NCI-H510A (cell line): Measurements from ENCODE around the gene EHBP1.
"Not testable (repeated sequence)": the region's sequence is repeated elsewhere in the genome, so short reads cannot be mapped to it uniquely, and the experiment has no call there.

Source experiments
- DNase-seq: peaks from one replicate; lab custom pipeline; 2025; lab: John Stamatoyannopoulos, UW

Gene EHBP1

DNA sequence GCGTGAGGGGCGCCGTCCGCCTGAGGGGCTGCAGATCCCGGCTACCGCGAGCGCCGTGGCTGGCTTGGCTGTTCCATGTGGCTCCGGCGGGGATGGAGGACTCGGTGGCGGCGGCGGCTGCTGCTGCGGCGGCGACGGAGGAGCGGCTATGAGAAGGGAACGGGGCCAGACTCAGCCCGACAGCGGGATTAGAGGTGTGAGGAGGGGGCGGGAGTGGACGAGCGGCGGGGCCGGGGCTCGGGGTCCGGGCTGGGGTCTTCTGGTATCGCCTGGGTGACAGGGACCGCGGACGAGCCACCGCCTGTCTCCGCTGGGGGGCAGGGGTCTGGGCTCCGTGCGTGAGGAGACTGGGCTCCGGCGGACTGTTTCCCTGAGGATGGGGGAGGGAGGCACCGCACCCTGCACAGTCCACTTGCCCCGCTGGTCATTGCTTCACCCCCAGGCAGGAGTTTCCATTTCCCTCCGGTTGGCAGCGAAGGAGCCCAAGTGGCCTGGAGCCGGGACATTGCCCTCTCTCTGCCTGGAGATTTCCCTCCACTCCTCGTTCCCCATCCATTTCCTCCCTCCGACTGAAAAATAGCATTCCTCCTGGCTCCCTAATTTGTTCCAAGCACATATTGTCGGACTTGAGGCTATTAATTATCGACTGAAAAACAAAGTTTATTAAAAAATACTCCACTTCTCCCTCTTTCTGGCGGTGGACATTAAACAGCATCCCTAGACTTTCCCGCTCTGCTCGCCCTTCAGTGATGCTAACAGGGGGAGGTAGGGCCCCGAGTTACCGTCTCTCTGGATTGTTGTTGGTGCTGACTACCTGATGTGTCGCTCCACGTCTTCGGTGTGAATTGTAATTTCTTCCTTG is 577 bp downstream of the EHBP1 start:
- no peak for DNase-seq

DNA sequence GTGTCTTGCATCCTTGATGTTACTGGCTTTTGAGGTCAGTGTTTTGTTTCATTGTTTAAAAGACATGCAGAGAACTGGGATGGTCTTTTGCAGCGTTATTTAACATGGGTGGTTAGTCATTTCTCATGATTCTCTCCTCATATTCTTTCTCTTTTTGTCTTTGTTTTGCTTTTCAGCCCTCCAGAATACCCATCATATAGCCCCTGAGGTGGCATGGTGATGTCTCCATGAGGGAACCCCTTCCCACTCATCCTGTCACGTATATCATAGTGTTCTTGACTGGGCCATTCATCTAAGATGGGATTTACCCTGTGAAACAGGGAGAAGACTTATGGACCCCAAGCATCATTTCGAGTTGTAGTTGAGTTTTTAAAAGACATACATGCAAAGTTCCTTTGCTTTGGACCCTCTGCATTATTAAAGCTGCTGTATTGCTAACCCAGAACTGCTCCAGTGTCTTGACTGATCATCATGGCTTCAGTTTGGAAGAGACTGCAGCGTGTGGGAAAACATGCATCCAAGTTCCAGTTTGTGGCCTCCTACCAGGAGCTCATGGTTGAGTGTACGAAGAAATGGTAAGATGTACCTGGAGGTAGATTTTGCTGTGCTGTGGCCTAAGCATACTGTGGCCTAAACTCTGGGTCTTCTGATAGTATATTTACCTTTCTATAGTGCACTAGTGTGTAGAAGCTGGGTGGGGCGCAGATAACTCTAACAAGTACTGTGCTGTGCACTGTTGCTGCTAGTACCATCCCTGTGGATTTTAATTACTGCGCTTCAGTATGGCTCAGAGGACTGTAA is 1.4 kb downstream of the EHBP1 start:
- DNase-seq = no peak

DNA sequence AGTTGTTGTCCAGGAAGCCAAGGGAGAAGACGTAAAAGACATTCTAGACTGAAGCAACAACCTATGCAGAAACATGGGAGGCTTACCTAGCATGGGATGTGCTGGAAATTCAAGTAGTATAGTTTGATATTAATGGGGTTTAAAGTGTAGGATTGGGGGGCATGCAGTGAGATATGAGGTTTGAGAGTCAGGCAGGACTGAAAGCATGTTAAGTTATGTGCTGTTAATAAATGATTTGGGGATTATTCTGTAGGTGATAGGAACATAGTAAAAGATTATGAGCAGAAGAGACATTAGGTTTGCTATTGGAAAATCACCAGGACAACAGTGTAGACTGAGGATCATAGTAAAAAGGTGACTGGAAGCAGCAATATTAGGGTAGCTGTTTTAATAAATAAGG is 3.2 kb downstream of the EHBP1 start:
- DNase-seq = no peak

DNA sequence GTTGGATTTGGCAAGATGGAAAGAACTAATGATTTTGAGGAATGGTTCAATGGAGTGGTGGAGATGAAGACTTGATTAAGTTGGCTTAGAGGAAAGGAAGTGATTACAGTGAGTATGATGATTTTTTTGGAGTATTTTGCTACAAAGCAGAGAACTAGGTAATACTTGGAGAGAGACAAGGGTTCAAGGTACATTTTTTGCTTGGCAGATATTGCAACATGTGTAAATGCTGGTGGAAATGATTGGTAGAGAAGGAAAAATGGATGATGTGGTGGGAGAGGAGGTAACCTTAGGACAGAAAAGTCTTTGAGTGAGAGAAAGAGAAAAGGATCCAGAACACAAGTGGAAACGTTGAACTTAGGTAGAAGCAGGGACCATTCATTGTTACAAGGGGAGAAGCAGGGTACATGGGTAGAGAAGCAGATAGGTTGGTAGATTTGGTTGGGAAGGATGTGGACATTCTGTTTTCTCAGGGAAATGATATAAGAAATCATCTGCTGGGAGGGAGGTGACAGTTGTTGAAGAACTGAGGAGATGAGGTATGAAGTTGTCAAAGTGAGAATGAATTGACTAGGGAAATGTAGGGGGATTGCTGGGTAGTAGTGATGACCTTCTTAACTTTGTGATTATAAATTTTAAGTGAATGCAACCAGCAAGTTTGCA is 6.5 kb downstream of the EHBP1 start:
- DNase-seq = no peak

DNA sequence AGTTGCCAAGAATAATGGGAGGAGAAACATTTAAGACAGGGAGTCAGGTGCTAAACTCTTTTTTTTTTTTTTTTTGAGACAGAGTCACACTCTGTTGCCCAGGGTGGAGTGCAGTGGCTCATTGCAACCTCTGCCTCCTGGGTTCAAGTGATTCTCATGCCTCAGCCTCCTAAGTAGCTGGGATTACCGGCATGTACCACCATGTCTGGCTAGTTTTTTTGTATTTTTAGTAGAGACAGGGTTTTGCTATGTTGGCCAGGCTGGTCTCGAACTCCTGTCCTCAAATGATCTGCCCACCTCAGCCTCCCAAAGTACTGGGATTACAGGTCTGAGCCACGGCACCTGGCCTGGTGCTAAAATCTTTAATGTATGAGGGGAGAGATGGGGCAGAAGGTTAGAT is 7.7 kb downstream of the EHBP1 start:
- DNase-seq = not testable (repeated sequence)

DNA sequence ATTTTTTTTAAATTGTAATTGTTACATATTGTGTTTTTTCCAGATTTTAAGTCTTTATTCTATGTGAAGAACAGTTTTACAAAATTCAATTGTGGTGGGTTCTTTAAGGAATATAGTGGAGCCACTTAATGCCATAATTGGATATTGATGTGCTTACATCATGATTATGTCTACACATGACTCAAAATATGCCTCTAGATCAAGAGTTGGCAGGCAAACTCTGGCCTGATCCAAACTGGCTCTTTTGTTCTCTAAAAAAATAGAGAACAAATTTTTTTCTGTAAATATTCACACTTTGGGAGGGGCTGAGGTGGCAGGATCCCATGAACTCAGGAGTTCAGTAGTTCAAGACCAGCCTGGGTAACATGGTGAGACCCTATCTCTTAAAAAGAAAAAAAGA is 8.3 kb downstream of the EHBP1 start:
- DNase-seq = no peak

DNA sequence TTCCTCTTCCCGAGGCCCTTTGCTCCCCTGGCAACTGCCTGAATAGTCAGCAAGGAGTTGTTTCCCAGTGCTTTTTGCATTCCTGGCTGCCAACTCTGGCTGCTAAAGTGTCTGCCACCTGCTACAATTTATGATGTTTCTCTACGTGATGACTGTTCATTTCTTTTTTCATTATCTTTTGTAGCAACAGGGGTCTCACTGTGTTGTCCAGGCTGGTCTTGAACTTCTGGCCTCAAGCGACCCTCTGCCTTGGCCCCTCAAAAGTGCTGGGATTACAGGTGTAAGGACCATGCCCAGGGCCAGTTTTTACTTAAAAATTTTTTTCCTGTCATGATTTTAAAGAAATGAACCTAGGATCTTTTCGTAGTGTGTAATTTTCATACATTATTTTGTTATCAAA is 11.3 kb downstream of the EHBP1 start:
- no peak for DNase-seq

DNA sequence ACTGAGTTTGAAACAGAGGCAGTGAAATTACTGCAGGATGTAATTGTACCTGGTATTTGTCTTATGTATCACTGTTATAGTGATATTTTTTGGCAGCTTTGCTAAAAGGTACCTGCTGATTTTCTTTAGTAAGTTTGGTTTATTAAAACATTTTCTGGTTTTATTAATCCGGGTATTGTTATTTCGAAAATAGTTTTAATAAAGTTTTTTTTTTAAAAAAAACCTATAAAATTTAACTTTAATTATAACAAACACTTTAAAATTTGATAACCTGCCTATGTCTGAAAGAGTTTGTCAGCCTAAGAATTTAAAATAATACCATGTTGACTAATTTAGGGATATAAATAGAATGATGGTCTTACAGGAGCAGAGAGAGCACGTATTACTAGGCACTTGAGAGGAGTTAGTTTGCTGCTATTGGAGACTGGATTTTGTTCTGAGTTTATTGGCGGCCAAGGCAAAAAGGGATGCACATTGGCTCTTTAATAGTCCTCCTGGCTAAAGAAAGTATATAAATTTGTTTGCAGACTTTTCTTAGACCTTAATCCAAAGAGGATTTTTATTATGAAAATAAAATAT is 12.1 kb downstream of the EHBP1 start:
- no peak for DNase-seq

DNA sequence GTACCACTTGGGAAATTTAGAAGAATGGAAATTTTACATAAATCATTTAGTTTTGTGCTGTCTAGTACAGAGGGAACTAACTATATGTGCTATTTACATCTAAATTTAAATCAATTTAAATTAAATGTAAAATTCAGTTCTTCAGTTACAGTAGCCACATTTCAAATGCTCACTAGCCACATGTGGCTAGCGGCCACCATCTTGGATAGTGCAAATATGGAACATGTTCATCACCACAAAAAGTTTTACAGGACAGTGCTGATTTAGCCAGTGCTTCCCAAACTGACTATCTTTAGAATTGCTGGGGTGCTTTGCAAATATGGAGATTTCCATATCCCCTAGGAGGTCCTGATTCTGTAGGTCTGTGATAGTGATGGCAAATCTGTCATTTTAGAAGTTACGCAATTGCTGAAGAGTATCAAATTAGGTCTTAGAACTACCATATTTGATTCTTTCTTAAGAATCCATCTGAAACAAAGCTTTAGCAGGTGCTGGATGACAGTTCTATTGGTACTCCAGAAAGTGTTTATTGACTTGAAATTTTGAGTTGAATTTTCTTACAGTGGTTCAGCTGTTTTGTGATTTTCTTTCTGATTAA is 12.8 kb downstream of the EHBP1 start:
- no peak for DNase-seq

DNA sequence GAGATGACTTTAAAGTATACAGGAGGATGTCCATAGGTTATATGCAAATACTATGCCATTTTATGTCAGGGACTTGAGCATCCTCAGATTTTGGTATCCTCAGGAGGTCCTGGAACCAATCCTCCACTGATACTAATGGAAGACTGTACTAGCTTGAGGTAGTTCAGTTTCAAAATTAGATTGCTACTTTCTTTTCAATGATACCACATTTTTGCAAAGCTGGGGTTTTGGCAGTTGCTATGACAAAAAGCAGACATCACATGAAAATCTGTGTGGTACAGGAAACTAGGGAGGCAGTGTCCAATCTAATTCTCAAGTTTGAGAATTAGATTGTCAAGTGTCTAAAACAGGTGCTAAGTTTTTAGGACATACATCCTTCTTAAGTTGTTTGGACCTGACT is 14.2 kb downstream of the EHBP1 start:
- DNase-seq = no peak

DNA sequence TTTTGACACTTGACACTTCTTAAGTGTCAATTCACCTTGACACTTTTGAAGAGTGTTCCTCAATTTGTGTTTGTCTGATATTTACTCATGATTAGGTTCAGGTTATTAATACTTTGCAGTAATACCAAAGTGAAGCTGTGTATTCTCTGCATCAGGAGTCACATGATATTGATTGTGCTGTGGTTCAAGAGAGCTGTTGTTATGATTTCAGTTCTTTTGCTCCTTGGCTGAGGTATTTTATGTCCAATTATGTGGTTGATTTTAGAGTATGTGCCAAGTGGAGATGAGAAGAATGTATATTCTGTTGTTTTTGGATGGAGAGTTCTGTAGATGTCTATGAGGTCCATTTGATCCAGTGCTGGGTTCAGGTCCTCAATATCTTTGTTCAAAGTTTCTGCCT is 17.2 kb downstream of the EHBP1 start:
- DNase-seq = no peak

DNA sequence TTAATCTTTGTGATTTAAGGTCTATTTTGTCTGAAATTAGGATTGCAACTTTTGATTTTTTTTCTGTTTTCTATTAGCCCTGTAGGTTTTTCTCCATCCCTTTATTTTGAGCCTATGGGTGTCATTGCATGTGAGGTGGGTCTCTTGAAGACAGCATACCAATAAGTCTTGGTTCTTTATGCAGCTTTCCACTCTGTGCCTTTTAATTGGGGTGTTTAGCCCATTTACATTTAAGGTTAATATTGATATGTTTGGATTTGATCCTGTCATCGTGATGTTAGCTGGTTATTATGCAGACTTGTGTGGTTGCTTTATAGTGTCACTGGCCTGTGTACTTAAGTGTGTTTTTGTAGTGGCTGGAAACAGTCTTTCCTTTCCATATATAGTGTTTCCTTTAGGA is 17.7 kb downstream of the EHBP1 start:
- no peak for DNase-seq

DNA sequence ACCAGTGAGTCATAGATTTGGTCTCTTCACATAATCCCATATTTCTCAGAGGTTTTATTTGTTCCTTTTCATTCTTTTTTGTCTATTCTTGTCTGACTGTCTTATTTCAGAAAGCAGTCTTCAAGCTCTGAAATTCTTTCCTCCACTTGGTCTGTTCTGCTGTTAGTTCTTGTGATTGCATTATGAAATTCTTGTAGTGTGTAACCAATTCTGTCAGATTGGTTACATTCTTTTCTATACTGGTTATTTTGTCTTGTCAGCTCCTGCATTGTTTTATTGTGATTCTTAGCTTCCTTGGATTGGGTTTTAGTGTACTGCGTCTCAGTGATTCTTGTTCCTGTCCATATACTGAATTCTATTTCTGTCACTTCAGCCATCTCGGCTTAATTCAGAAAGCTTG is 18.6 kb downstream of the EHBP1 start:
- DNase-seq = no peak

DNA sequence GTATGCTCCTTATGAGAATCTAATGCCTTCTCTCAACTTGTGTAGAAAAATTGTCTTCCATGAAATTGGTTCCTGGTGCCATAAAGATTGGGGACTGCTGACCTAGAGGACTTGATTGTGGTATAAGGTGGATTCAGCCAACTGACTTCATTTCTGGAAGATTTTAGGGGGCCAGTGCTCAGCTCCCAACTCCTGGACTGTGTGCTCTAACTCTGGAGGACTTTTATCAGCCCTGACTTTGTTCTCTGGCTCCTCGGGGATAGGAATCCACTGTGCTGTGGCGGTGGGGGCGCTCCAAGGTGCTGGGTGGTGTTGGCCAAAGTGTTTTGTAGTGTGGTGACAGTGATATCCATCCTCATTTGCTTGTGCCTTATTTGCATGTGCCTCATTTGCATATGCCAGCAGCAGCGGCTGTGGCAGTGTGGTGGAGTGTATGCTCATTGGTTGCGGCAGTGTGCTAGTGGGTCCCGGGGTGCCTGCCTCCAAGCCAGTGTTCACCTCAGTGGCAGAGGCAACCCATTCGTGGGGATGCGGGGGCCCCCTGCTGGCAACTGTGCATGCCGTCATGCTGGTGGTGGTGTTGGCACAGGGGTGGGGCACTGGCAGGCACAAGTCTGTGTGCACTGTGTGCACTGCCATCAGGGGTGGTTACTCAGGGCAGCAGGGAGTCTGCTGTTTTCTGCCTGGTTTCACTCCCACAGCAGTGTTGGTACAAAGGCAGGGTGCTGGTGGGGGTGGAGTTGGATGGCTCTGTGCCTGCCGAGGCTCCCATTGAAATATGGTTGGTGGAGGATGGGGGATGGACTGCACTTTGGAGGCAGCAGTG is 19.6 kb downstream of the EHBP1 start:
- DNase-seq = no peak

DNA sequence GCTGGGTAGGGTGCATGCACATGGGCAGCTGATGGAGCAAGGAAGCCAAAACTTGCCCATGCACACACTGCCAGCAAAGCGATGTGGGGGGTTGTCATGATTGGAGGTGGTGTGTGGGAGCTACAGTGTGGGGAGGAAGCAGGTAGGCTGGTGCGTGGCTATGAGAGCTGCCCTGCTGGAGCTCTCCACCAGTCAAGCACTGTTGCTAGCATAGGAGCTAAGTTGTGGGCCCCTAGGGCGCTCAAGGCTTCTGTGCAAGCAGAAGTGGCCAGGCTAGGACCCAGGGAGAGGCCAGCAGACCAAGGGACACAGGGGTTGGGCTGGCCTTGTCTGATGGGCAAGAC is 20.2 kb downstream of the EHBP1 start:
- no peak for DNase-seq

DNA sequence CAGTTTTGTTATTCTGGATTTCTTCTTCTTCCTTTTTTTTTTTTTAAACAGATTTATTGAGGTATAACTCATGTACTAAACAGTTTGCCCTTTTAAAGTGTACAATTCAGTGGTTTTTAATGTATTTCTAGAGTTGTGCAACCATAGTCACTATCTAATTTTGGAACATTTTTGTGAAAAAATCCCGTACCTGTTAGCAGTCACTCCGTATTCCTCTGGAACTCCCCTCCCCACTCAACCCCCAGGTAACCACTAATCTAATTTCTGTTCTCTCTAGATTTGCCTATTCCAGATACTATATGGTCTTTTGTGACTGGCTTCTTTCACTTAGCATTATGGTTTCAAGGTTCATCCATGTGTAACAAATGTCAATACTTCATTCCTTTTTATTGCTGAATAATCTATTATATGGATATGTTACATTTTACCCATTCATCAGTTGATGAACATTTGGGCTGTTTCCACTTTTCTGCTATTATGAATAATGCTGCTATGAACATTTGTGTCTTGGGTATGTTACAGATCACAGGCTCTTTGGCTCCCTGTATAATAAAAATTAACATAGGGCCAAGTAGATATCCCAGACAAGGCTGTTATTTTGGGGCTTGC is 21.9 kb downstream of the EHBP1 start:
- DNase-seq = no peak

DNA sequence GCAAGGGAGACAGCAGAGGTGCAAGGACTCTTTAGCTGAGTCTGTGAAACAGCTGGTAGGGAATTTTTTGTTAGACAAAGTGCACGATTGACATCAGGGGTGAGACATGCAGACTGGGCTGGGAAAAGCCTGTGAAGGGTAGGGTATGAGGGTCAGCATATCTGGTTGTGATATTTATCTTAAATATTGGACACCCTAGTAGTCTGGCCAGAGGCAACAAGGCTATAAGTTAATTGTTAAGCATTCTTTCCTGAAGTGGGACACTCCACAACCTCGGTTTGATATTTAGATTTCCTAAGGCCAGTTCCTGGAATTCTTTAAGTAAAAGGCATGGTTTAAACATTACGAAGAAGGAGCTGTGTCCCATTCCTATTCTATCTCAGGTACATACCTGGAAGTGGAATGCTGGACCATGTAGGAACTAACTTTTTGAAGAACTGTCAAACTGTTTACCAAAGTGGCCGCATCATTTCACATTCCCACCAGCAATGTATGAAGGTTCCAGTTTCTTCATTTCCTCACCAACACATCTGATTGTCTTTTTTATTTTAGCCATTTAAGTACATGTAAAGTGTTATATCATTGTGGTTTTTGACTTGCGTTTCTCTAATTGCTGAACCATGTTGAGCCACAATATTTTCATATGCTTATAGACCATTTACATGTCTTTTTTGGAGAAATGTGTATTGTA is 22.5 kb downstream of the EHBP1 start:
- no peak for DNase-seq

DNA sequence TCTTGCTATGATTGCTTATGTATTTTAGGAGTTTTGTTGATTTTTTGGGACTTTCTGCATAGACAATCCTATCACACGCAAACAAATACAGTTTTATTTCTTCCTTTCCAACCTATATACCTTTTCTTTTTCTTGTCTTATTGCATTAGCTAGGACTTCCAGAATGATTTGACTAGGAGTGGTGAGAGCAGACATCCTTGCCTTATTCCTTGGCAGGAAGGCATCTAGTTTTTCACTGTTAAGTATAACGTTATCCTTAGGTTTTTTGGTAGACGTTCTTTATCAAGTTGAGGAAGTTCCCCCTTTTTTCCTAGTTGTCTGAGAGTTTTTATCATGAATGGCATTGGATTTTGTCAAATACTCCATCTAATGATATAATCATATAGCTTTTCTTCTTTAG is 25.8 kb downstream of the EHBP1 start:
- DNase-seq = no peak

DNA sequence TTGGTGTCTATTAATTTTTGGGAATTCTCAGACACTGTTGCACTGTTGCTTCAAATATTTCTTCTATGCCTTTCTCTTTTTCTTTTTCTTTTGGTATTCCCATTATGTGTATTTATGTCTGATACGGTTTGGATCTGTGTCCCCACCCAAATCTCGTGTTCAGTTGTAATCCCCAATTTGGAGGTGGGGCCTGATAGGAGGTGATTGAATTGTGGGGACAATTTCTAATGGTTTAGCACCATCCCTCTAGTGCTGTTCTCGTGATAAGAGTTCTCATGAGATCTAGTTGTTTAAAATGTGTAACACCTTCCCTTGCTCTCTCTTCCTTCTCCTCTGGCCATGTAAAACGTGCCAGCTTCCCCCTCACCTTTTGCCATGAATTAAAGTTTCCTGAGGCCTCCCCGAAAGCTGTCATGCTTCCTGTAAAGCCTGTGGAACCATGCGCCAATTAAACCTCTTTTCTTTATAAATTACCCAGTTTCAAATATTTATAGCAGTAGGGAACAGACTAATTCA is 26.8 kb downstream of the EHBP1 start:
- DNase-seq = no peak

DNA sequence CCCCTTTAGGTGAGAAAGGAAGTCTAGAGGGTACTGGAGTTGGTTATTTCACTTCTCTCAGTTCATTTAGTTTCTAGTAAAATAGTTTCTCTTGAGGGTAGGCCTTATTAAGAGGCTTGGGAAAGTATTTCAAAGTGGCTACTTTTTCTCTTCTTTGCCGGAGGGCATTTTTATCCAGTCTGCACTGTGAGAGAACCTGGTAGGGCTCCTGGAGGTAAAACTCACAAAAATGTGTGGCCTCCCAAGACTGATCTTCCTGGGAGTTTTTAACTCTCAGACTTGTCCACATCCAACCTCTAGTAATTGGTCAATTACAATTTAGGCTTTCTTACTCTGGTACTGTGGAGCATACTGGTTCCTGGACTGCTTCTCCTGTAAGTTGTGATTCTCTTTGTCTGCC is 28.0 kb downstream of the EHBP1 start:
- no peak for DNase-seq
